KOPT-K1 (cell line): ENCODE measurements around the gene PLCB1.
"Not testable (repeated sequence)": the region's sequence is repeated elsewhere in the genome, so short reads cannot be mapped to it uniquely, and the experiment has no call there.

ENCODE experiments used
- H3K27ac ChIP-seq: fragments of 200-600 bp; sonication (generic); 2 replicates; pipeline ENCODE4 v1.5.1; 2016; ENCODE audit warnings: antibody characterized with exemption, mild to moderate bottlenecking, low read depth, low read length; ENCODE audit not compliant: poor library complexity, severe bottlenecking
- H3K36me3 ChIP-seq: fragments of 200-600 bp; sonication (generic); 2 replicates; pipeline ENCODE4 v1.5.1; 2017; ENCODE audit warnings: antibody characterized with exemption, mild to moderate bottlenecking, low read length, moderate library complexity; ENCODE audit not compliant: insufficient read depth
- H3K9me3 ChIP-seq: fragments of 200-600 bp; sonication (generic); 2 replicates; pipeline ENCODE4 v1.5.1; 2017; ENCODE audit warnings: antibody characterized with exemption, low read length, mild to moderate bottlenecking; ENCODE audit not compliant: insufficient read depth, poor library complexity, severe bottlenecking

The PLCB1 gene

GRCh38 chr20:8370774-8371173 is 238.7 kb downstream of the PLCB1 start:
- Histone ChIP-seq H3K36me3 (no peaks in the 10 kb centered on the region), H3K27ac (no peak overlapping the region), H3K9me3 (no peaks in the 10 kb centered on the region)

- no peaks in the 10 kb centered on the region for H3K9me3 ChIP-seq
- no peaks in the 10 kb centered on the region for H3K36me3 ChIP-seq
- H3K27ac ChIP-seq: no peak overlapping the region
These were observed 240.8 kb downstream of the PLCB1 start for GRCh38 chr20:8372824-8373380.

GRCh38 chr20:8373579-8373978 is 241.5 kb downstream of the PLCB1 start:
- H3K36me3 ChIP-seq: no peaks in the 10 kb centered on the region
- H3K27ac ChIP-seq: no peak overlapping the region
- H3K9me3 ChIP-seq: no peaks in the 10 kb centered on the region

GRCh38 chr20:8375898-8376297 is 243.8 kb downstream of the PLCB1 start:
- H3K27ac ChIP-seq: no peak overlapping the region

GRCh38 chr20:8376940-8377339 is 244.9 kb downstream of the PLCB1 start:
- Histone ChIP-seq H3K36me3 (no peaks in the 10 kb centered on the region), H3K27ac (no peak overlapping the region), H3K9me3 (no peaks in the 10 kb centered on the region)

More at GRCh38 chr20:8375898-8376297, 243.8 kb downstream of the PLCB1 start:
- no peaks in the 10 kb centered on the region for H3K9me3 ChIP-seq
- no peaks in the 10 kb centered on the region for H3K36me3 ChIP-seq

- not testable (repeated sequence) for H3K27ac ChIP-seq, H3K9me3 ChIP-seq, H3K36me3 ChIP-seq
These were observed 247.1 kb downstream of the PLCB1 start for GRCh38 chr20:8379125-8379524.

- Histone ChIP-seq H3K9me3 (no peaks in the 10 kb centered on the region), H3K36me3 (no peaks in the 10 kb centered on the region), H3K27ac (no peak overlapping the region)
These were observed 253.2 kb downstream of the PLCB1 start for GRCh38 chr20:8385247-8385646.

- no peaks in the 10 kb centered on the region for H3K9me3 ChIP-seq
- H3K27ac ChIP-seq: no peak overlapping the region
- no peaks in the 10 kb centered on the region for H3K36me3 ChIP-seq
These were observed 254.9 kb downstream of the PLCB1 start for GRCh38 chr20:8386991-8387390.

GRCh38 chr20:8388141-8388540 is 256.1 kb downstream of the PLCB1 start:
- H3K9me3 ChIP-seq: no peaks in the 10 kb centered on the region
- no peaks in the 10 kb centered on the region for H3K36me3 ChIP-seq
- H3K27ac ChIP-seq: no peak overlapping the region

- Histone ChIP-seq H3K36me3 (no peaks in the 10 kb centered on the region), H3K27ac (no peak overlapping the region), H3K9me3 (no peaks in the 10 kb centered on the region)
These were observed 256.6 kb downstream of the PLCB1 start for GRCh38 chr20:8388707-8389106.

GRCh38 chr20:8389381-8390036 is 257.4 kb downstream of the PLCB1 start:
- Histone ChIP-seq H3K27ac (no peak overlapping the region), H3K36me3 (no peaks in the 10 kb centered on the region), H3K9me3 (no peaks in the 10 kb centered on the region)

GRCh38 chr20:8390037-8390433 is 258.0 kb downstream of the PLCB1 start:
- Histone ChIP-seq H3K36me3 (no peaks in the 10 kb centered on the region), H3K9me3 (no peaks in the 10 kb centered on the region), H3K27ac (no peak overlapping the region)

- no peak overlapping the region for H3K27ac ChIP-seq
- no peaks in the 10 kb centered on the region for H3K36me3 ChIP-seq
- H3K9me3 ChIP-seq: no peaks in the 10 kb centered on the region
These were observed 258.4 kb downstream of the PLCB1 start for GRCh38 chr20:8390500-8390899.

- H3K27ac ChIP-seq: no peak overlapping the region
- H3K36me3 ChIP-seq: no peaks in the 10 kb centered on the region
- no peaks in the 10 kb centered on the region for H3K9me3 ChIP-seq
These were observed 261.3 kb downstream of the PLCB1 start for GRCh38 chr20:8393381-8393780.

- no peaks in the 10 kb centered on the region for H3K9me3 ChIP-seq
- H3K27ac ChIP-seq: no peak overlapping the region
- no peaks in the 10 kb centered on the region for H3K36me3 ChIP-seq
These were observed 262.4 kb downstream of the PLCB1 start for GRCh38 chr20:8394308-8394945.

GRCh38 chr20:8395956-8396355 is 263.9 kb downstream of the PLCB1 start:
- Histone ChIP-seq H3K9me3 (no peaks in the 10 kb centered on the region), H3K27ac (no peak overlapping the region), H3K36me3 (no peaks in the 10 kb centered on the region)
